NCI-H345 treated with DMSO at 0.1 percent for 48 hours (cell line): ENCODE data around the gene RIMBP3C.
"Not testable (repeated sequence)": the region's sequence is repeated elsewhere in the genome, so short reads cannot be mapped to it uniquely, and the experiment has no call there.

Source experiments
- DNase-seq: peaks from one replicate; lab custom pipeline; 2025; ENCODE audit not compliant: unreplicated experiment; lab: John Stamatoyannopoulos, UW

The RIMBP3C gene

DNA sequence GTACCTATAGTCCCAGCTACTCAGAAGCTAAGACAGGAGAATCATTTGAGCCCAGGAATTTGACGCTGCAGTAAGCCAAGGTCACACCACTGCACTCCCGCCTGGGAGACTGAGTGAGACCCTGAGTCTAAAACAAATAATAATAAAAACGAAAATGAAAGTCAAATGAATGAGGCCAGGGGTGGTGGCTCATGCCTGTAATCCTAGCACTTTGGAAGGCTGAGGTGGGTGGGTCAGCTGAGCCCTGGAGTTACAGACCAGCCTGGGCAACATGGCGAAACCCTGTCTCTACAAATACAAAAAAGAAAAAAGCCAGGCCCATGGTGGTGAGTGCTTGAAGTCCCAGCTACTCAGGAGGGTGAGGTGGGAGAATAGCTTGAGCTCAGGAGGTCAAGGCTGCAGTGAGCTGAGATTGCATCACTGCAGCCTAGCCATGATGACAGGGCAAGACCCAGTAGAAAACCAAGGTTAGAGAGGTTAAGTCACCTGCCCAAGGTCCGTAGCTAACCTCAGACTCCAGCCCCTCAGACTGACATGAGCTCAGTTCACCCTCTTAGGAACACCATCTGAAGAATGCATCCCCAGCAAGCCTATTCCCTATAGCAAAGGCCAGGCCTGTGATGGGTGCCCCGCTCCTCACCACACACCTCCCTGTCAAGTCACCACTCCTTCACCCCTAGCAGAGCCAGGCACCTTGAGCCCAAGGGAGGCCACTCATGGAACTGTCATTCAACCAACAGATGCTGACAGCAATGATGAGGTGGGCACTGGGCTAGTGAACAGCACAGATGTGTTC lies 24.4 kb downstream of the RIMBP3C start:
- not testable (repeated sequence) for DNase-seq

DNA sequence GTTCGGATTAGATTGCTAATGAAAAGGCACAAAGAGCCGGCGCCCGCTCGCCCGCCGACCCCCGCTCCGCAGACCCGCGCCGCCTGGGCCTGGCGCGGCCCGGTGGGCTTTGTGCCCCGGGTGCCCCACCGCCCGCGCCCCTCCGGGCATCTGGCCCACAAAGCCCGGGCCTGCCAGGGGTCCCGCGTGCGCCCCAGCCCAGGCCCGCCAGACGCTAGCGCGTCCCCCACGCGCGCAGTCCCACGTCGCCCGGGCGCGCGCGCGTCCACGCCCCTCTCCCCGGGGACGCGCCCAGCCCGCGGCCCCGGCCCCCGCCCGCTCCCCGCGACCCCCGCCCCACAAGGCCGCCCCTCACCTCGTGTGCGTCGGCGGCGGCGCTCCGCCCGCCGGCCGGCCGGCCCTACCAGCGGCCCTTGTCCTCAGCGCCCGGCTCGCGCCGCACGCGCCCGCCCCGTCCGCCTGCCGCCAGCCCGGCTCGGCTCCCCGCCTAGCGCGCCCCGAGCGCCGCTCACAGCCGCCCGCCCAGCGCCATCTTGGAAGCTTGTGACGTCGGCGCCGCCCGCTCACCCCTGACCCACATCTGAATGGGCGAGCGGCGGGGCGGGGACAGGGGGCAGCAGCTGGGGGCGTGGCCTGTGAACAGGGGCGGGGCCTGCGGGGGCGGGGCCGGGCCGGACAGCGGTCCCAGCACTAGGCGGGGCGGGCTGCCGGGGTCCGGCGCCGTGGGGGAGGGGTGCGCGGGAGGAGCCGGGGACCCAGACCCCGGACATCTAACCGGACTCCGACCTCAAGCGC lies 34.1 kb downstream of the RIMBP3C start:
- not testable (repeated sequence) for DNase-seq

DNA sequence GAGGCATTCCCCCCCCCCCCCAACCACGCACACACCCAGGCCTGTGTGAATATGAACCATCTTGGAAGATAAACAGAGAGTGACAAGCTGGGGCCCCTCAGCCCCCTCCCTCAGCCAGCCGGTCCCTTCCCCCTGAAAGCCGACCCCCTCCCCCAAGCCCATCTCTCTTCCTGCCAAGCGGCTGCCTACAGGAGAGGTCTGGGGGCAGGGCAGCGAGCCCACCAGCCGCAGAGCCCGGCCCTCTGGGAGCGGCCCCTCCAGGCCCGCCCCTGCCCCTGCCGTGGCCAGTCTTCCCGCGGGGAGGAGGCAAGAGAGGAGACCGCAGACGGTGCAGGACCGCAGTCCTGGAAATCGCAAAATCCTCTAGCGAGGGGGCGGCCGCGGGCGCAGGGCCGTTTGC lies 34.7 kb downstream of the RIMBP3C start:
- not testable (repeated sequence) for DNase-seq

GRCh38 chr22:21515234-21515633 lies 36.0 kb downstream of the RIMBP3C start:
- not testable (repeated sequence) for DNase-seq

DNA sequence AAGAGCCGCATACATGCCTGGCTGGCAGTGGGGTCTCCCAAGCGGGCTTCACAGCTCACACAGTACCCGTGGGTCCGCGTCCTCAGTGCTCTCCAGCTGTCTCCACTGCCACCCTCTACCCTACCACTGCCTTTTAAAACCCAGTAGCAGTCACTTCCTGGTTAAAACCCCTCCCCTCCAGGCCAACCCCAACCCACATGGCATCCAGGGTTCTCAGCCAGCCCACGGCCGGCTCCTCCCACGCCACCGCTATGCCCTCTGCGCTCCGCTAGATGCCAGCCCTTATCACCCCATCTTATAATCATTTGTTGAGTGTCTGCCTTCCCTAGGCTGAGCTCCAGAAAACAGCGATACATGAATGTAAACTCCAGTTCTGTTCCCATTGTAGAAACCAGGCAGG lies 37.1 kb downstream of the RIMBP3C start:
- not testable (repeated sequence) for DNase-seq

DNA sequence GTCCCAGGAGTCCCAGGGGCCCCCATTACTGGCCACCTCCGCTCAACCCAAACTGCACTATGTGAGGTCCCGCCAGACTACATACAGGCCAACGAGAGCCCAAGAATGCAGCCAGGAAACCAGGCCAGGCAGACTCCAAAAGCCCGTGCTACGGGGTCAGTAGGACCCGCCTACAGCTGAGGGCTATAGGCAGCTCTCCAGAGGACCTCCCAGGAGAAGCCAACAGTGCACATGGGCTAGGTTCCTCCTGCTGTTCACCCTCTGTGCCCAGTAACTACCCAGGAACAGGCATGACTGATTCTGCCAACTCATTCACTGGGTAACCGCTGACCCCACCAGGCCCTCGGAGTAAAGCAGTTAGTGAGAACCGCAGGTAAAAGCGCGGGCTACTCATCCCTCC lies 39.2 kb downstream of the RIMBP3C start:
- DNase-seq, result not testable (repeated sequence)

- not testable (repeated sequence) for DNase-seq
These were observed 40.9 kb downstream of the RIMBP3C start for GRCh38 chr22:21510397-21510796.

DNA sequence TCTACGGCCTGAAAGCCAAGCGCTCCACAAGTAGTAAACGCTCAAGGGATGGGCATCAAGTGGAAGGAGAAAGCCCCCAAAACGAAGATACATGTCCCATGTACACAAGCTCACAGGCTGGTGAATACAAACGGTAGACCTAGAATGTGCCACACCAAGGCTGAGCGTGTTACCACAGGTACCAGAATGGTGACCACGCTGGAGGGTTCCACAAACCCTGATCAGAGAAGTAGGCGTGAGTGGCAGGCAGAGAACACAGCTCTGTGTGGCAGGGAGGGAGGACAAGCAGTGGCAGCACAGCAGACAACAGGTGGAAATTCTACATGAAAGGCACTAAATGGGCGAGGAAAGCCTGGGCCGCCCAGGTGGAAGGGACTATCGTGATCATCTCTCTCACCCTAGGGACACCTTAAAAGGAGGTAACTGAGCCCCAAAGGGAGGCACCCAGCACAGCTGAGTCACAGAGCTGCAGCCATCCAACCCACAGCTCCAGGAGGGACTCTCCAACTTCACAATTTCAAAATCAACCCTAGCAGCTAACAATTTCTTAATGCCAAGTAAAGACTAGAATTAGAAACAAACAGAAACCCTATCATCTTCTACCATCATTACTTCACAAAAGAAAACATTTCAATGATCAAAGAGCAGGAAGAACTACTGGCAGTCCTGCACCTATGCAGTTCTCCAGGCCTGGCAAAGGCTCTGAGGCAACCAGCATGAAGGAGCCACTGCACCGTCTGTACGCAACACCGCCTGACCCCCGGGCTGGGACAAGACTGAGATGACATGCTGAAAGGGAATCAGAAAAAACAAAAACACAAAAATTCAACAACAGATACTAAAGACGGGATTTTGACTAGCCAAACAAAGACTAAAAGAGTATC lies 51.4 kb downstream of the RIMBP3C start:
- DNase-seq, result not testable (repeated sequence)

- DNase-seq, result not testable (repeated sequence)
These were observed 52.8 kb downstream of the RIMBP3C start for GRCh38 chr22:21498489-21498888.

- not testable (repeated sequence) for DNase-seq
These were observed 53.3 kb downstream of the RIMBP3C start for GRCh38 chr22:21497984-21498383.
